Tibial nerve (tissue), 4 donors: Measurements from ENCODE around the gene MTUS2.

Experiments used
- CTCF ChIP-seq, 5 experiments: fragments of 200-600 bp in 3 of 5; fragments of 450-650 bp in 2 of 5; sonication (generic) in 3 of 5; IDR thresholded peaks; one replicate each; pipeline ENCODE4 v1.5.1; 2016 to 2019; ENCODE audit warnings: antibody characterized with exemption in 5 of 5, mild to moderate bottlenecking in 3 of 5, moderate library complexity in 2 of 5
- EP300 ChIP-seq, 2 donors: sonication (generic); formaldehyde crosslinking; IDR thresholded peaks; one replicate each; pipeline ENCODE4 v1.6.1; 2017; ENCODE audit warnings: antibody characterized with exemption in 2 of 2, mild to moderate bottlenecking in 1 of 2
- POLR2A ChIP-seq, 2 donors: fragments of 450-650 bp; IDR thresholded peaks; one replicate each; pipeline ENCODE4 v1.6.1; 2017; ENCODE audit warnings: antibody characterized with exemption in 2 of 2, mild to moderate bottlenecking in 2 of 2, moderate library complexity in 2 of 2

GRCh38 chr13:28877408-28877807 lies 57.3 kb downstream of the MTUS2 start:
- TF ChIP-seq CTCF (IDR thresholded peaks at IDR 0.05), result no peak
- TF ChIP-seq POLR2A (IDR thresholded peaks at IDR 0.05), result no peak
- TF ChIP-seq EP300 (IDR thresholded peaks at IDR 0.05), result no peak
